HG02610 (cell line): Measurements from ENCODE around the gene GRPEL1.
"Not testable (repeated sequence)": the region's sequence is repeated elsewhere in the genome, so short reads cannot be mapped to it uniquely, and the experiment has no call there.

Experiments
- ATAC-seq: cut with Tn5 transposase; IDR thresholded peaks from one replicate; pipeline ENCODE4 v1.9.1; 2021; ENCODE audit warnings: mild to moderate bottlenecking, moderate library complexity; ENCODE audit not compliant: unreplicated experiment

GRPEL1 gene

GRCh38 chr4:7094916-7095315 is 27.1 kb upstream of the GRPEL1 start:
- no peak for ATAC-seq

GRCh38 chr4:7092026-7092425 is 24.2 kb upstream of the GRPEL1 start:
- no peak for ATAC-seq

GRCh38 chr4:7089213-7089986 is 21.5 kb upstream of the GRPEL1 start:
- no peak for ATAC-seq

GRCh38 chr4:7087036-7087435 is 19.2 kb upstream of the GRPEL1 start:
- ATAC-seq, result no peak

- ATAC-seq, result no peak
Measured at GRCh38 chr4:7086384-7086783, 18.5 kb upstream of the GRPEL1 start.

GRCh38 chr4:7084564-7084961 is 16.7 kb upstream of the GRPEL1 start:
- ATAC-seq, result not testable (repeated sequence)

- ATAC-seq, result no peak
Measured at GRCh38 chr4:7083597-7084563, 16.0 kb upstream of the GRPEL1 start.

GRCh38 chr4:7079909-7080308 is 12.0 kb upstream of the GRPEL1 start:
- not testable (repeated sequence) for ATAC-seq

GRCh38 chr4:7079483-7079882 is 11.6 kb upstream of the GRPEL1 start:
- not testable (repeated sequence) for ATAC-seq

- ATAC-seq, result no peak
Measured at GRCh38 chr4:7078025-7078424, 10.2 kb upstream of the GRPEL1 start.

- no peak for ATAC-seq
Measured at GRCh38 chr4:7077371-7077770, 9.5 kb upstream of the GRPEL1 start.

GRCh38 chr4:7076696-7077082 is 8.8 kb upstream of the GRPEL1 start:
- no peak for ATAC-seq

GRCh38 chr4:7075962-7076695 is 8.3 kb upstream of the GRPEL1 start:
- ATAC-seq, result no peak

GRCh38 chr4:7074426-7074825 is 6.6 kb upstream of the GRPEL1 start:
- ATAC-seq, result no peak

- no peak for ATAC-seq
Measured at GRCh38 chr4:7073526-7074390, 5.9 kb upstream of the GRPEL1 start.

- ATAC-seq, result no peak
Measured at GRCh38 chr4:7073059-7073458, 5.2 kb upstream of the GRPEL1 start.

- ATAC-seq, result no peak
Measured at GRCh38 chr4:7070729-7071511, 3.1 kb upstream of the GRPEL1 start.

GRCh38 chr4:7068883-7069282 is 1.0 kb upstream of the GRPEL1 start:
- no peak for ATAC-seq

- peak; percentile 18 for ATAC-seq
Measured at GRCh38 chr4:7068279-7068842, 497 bp upstream of the GRPEL1 start.
